ENCODE data around the gene PAQR6. TPM values are rescaled to one million over a fixed set of nuclear protein-coding genes. Genes with fewer than 3 reads are reported as not detected.

PAQR6 gene
- total and polyA plus RNA-seq, 4 donors, result 0.22 to 0.85 (median 0.49) TPM

GRCh38 chr1:156195853-156196252 is 52.0 kb downstream of the PAQR6 start:
- Histone ChIP-seq H3K4me1 (ENCODE audit: control insufficient read depth in 4 of 4, insufficient read depth in 4 of 4, low read length in 3 of 4) (peaks cover 13 to 60% (median 52%) of the 10 kb centered on the region in 4 donors), H3K27ac (ENCODE audit: low read depth in 1 of 2, low read length in 2 of 2) (peak overlapping the region; percentile 73 to 76), H3K4me3 (ENCODE audit: low read depth in 1 of 3, low read length in 3 of 3) (peak overlapping the region in 1 of 3 donors; percentile 31)

GRCh38 chr1:156194300-156194652 is 53.6 kb downstream of the PAQR6 start:
- Histone ChIP-seq H3K9me3 (ENCODE audit: control insufficient read depth in 4 of 4, low read length in 3 of 4) (peaks cover 0 to under 1% (median 0%) of the 10 kb centered on the region in 4 donors), H3K4me3 (ENCODE audit: low read depth in 1 of 3, low read length in 3 of 3) (peak overlapping the region; percentile 69 to 98 (median 97)), H3K27me3 (ENCODE audit: control insufficient read depth in 4 of 4, insufficient read depth in 4 of 4, low read length in 3 of 4) (no peaks in the 10 kb centered on the region), H3K36me3 (ENCODE audit: control insufficient read depth in 4 of 4, insufficient read depth in 3 of 4, low read depth in 1 of 4, low read length in 3 of 4) (no peaks in the 10 kb centered on the region), H3K27ac (ENCODE audit: low read depth in 1 of 2, low read length in 2 of 2) (peak overlapping the region; percentile 71 to 79), H3K9ac (ENCODE audit: low read depth in 1 of 2, low read length in 2 of 2) (peak overlapping the region; percentile 68 to 89), H3K4me1 (ENCODE audit: control insufficient read depth in 4 of 4, insufficient read depth in 4 of 4, low read length in 3 of 4) (peaks cover 13 to 48% (median 43%) of the 10 kb centered on the region in 4 donors)
- no peak for TF ChIP-seq TAF1 (conservative IDR thresholded peaks at IDR 0.05)
- no peak for TF ChIP-seq SP1 (IDR thresholded peaks at IDR 0.05)
- TF ChIP-seq JUND (IDR thresholded peaks at IDR 0.05), result no peak
- no peak for TF ChIP-seq ZBTB33 (IDR thresholded peaks at IDR 0.05)
- no peak for TF ChIP-seq GABPA (IDR thresholded peaks at IDR 0.05 in 1 of 2, conservative IDR thresholded peaks at IDR 0.05 in 1 of 2)
- no peak for TF ChIP-seq HNF4A (conservative IDR thresholded peaks at IDR 0.05)
- no peak for TF ChIP-seq RAD21 (IDR thresholded peaks at IDR 0.05)
- WGBS, result 7% methylated on average over 14 of the region's 14 CpGs
- no peak for DNase-seq (ENCODE audit: low spot score)

More at GRCh38 chr1:156195853-156196252, 52.0 kb downstream of the PAQR6 start:
- peaks cover 0 to 12% (median 8%) of the 10 kb centered on the region in 4 donors for H3K36me3 ChIP-seq (ENCODE audit: control insufficient read depth in 4 of 4, insufficient read depth in 3 of 4, low read depth in 1 of 4, low read length in 3 of 4)
- peak overlapping the region; percentile 11 to 40 for H3K9ac ChIP-seq (ENCODE audit: low read depth in 1 of 2, low read length in 2 of 2)
- DNase-seq (ENCODE audit: low spot score), result no peak
- H3K27me3 ChIP-seq (ENCODE audit: control insufficient read depth in 4 of 4, insufficient read depth in 4 of 4, low read length in 3 of 4), result no peaks in the 10 kb centered on the region
- TF ChIP-seq HNF4A (conservative IDR thresholded peaks at IDR 0.05) (no peak), HNF4G (IDR thresholded peaks at IDR 0.05) (no peak), JUND (IDR thresholded peaks at IDR 0.05) (no peak), NR2F2 (IDR thresholded peaks at IDR 0.05) (no peak), FOXA2 (IDR thresholded peaks at IDR 0.05) (no peak), CTCF (IDR thresholded peaks at IDR 0.05; ENCODE audit: low read depth, low read length, missing input control) (no peak), EGR1 (IDR thresholded peaks at IDR 0.05; ENCODE audit: low read depth in 2 of 2) (no peak), TAF1 (conservative IDR thresholded peaks at IDR 0.05) (no peak), ATF3 (IDR thresholded peaks at IDR 0.05) (no peak), MAX (IDR thresholded peaks at IDR 0.05) (no peak), GABPA (IDR thresholded peaks at IDR 0.05 in 1 of 2, conservative IDR thresholded peaks at IDR 0.05 in 1 of 2) (no peak), ZBTB33 (IDR thresholded peaks at IDR 0.05) (no peak), YY1 (IDR thresholded peaks at IDR 0.05) (no peak)
- WGBS, result 58% methylated on average over 4 of the region's 4 CpGs
- H3K9me3 ChIP-seq (ENCODE audit: control insufficient read depth in 4 of 4, low read length in 3 of 4), result no peaks in the 10 kb centered on the region

All from liver (tissue), 9 donors.